ENCODE results near the gene CYP21A2.
"Not testable (repeated sequence)": the region's sequence is repeated elsewhere in the genome, so short reads cannot be mapped to it uniquely, and the experiment has no call there.

CYP21A2 gene

GRCh38 chr6:32029553-32029952 lies 8.7 kb upstream of the CYP21A2 start:
- H3K9ac ChIP-seq (ENCODE audit: low read length in 5 of 5); H3K36me3 ChIP-seq (ENCODE audit: control insufficient read depth in 5 of 5, insufficient read depth in 5 of 5, low read length in 5 of 5); H3K4me1 ChIP-seq (ENCODE audit: control insufficient read depth in 5 of 5, insufficient read depth in 5 of 5, low read length in 5 of 5); H3K27ac ChIP-seq (ENCODE audit: low read depth, low read length); H3K4me3 ChIP-seq (ENCODE audit: low read depth in 1 of 5, low read length in 5 of 5); H3K9me3 ChIP-seq (ENCODE audit: control insufficient read depth in 5 of 5, low read length in 5 of 5); H3K27me3 ChIP-seq (ENCODE audit: control insufficient read depth in 5 of 5, insufficient read depth in 4 of 5, low read length in 5 of 5): not testable (repeated sequence)

GRCh38 chr6:32035283-32036013 lies 2.8 kb upstream of the CYP21A2 start:
- not testable (repeated sequence) for H3K36me3 ChIP-seq (ENCODE audit: control insufficient read depth in 5 of 5, insufficient read depth in 5 of 5, low read length in 5 of 5); H3K27me3 ChIP-seq (ENCODE audit: control insufficient read depth in 5 of 5, insufficient read depth in 4 of 5, low read length in 5 of 5); H3K9ac ChIP-seq (ENCODE audit: low read length in 5 of 5); H3K4me1 ChIP-seq (ENCODE audit: control insufficient read depth in 5 of 5, insufficient read depth in 5 of 5, low read length in 5 of 5); H3K4me3 ChIP-seq (ENCODE audit: low read depth in 1 of 5, low read length in 5 of 5); H3K9me3 ChIP-seq (ENCODE audit: control insufficient read depth in 5 of 5, low read length in 5 of 5); H3K27ac ChIP-seq (ENCODE audit: low read depth, low read length)

GRCh38 chr6:32037136-32037535 lies 1.1 kb upstream of the CYP21A2 start:
- H3K4me1 ChIP-seq (ENCODE audit: control insufficient read depth in 5 of 5, insufficient read depth in 5 of 5, low read length in 5 of 5); H3K36me3 ChIP-seq (ENCODE audit: control insufficient read depth in 5 of 5, insufficient read depth in 5 of 5, low read length in 5 of 5); H3K4me3 ChIP-seq (ENCODE audit: low read depth in 1 of 5, low read length in 5 of 5); H3K9ac ChIP-seq (ENCODE audit: low read length in 5 of 5); H3K27me3 ChIP-seq (ENCODE audit: control insufficient read depth in 5 of 5, insufficient read depth in 4 of 5, low read length in 5 of 5); H3K9me3 ChIP-seq (ENCODE audit: control insufficient read depth in 5 of 5, low read length in 5 of 5); H3K27ac ChIP-seq (ENCODE audit: low read depth, low read length): not testable (repeated sequence)

GRCh38 chr6:32038878-32039277 lies 663 bp downstream of the CYP21A2 start:
- not testable (repeated sequence) for H3K27me3 ChIP-seq (ENCODE audit: control insufficient read depth in 5 of 5, insufficient read depth in 4 of 5, low read length in 5 of 5); H3K9ac ChIP-seq (ENCODE audit: low read length in 5 of 5); H3K4me1 ChIP-seq (ENCODE audit: control insufficient read depth in 5 of 5, insufficient read depth in 5 of 5, low read length in 5 of 5); H3K9me3 ChIP-seq (ENCODE audit: control insufficient read depth in 5 of 5, low read length in 5 of 5); H3K4me3 ChIP-seq (ENCODE audit: low read depth in 1 of 5, low read length in 5 of 5); H3K27ac ChIP-seq (ENCODE audit: low read depth, low read length); H3K36me3 ChIP-seq (ENCODE audit: control insufficient read depth in 5 of 5, insufficient read depth in 5 of 5, low read length in 5 of 5)

DNA sequence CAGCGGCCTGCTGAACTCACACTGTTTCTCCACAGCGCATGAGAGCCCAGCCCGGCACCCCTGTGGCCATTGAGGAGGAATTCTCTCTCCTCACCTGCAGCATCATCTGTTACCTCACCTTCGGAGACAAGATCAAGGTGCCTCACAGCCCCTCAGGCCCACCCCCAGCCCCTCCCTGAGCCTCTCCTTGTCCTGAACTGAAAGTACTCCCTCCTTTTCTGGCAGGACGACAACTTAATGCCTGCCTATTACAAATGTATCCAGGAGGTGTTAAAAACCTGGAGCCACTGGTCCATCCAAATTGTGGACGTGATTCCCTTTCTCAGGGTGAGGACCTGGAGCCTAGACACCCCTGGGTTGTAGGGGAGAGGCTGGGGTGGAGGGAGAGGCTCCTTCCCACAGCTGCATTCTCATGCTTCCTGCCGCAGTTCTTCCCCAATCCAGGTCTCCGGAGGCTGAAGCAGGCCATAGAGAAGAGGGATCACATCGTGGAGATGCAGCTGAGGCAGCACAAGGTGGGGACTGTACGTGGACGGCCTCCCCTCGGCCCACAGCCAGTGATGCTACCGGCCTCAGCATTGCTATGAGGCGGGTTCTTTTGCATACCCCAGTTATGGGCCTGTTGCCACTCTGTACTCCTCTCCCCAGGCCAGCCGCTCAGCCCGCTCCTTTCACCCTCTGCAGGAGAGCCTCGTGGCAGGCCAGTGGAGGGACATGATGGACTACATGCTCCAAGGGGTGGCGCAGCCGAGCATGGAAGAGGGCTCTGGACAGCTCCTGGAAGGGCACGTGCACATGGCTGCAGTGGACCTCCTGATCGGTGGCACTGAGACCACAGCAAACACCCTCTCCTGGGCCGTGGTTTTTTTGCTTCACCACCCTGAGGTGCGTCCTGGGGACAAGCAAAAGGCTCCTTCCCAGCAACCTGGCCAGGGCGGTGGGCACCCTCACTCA lies 1.4 kb downstream of the CYP21A2 start:
- H3K9ac ChIP-seq (ENCODE audit: low read length in 5 of 5); H3K27me3 ChIP-seq (ENCODE audit: control insufficient read depth in 5 of 5, insufficient read depth in 4 of 5, low read length in 5 of 5); H3K27ac ChIP-seq (ENCODE audit: low read depth, low read length); H3K4me1 ChIP-seq (ENCODE audit: control insufficient read depth in 5 of 5, insufficient read depth in 5 of 5, low read length in 5 of 5); H3K36me3 ChIP-seq (ENCODE audit: control insufficient read depth in 5 of 5, insufficient read depth in 5 of 5, low read length in 5 of 5); H3K9me3 ChIP-seq (ENCODE audit: control insufficient read depth in 5 of 5, low read length in 5 of 5); H3K4me3 ChIP-seq (ENCODE audit: low read depth in 1 of 5, low read length in 5 of 5): not testable (repeated sequence)

- not testable (repeated sequence) for H3K9ac ChIP-seq (ENCODE audit: low read length in 5 of 5); H3K4me3 ChIP-seq (ENCODE audit: low read depth in 1 of 5, low read length in 5 of 5); H3K9me3 ChIP-seq (ENCODE audit: control insufficient read depth in 5 of 5, low read length in 5 of 5); H3K27ac ChIP-seq (ENCODE audit: low read depth, low read length); H3K36me3 ChIP-seq (ENCODE audit: control insufficient read depth in 5 of 5, insufficient read depth in 5 of 5, low read length in 5 of 5); H3K4me1 ChIP-seq (ENCODE audit: control insufficient read depth in 5 of 5, insufficient read depth in 5 of 5, low read length in 5 of 5); H3K27me3 ChIP-seq (ENCODE audit: control insufficient read depth in 5 of 5, insufficient read depth in 4 of 5, low read length in 5 of 5)
These were observed 2.3 kb downstream of the CYP21A2 start for GRCh38 chr6:32040299-32041049.

DNA sequence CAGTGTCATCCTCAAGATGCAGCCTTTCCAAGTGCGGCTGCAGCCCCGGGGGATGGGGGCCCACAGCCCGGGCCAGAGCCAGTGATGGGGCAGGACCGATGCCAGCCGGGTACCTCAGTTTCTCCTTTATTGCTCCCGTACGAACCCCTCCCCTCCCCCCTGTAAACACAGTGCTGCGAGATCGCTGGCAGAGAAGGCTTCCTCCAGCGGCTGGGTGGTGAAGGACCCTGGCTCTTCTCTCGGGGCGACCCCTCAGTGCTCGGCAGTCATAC lies 2.8 kb downstream of the CYP21A2 start:
- not testable (repeated sequence) for H3K4me3 ChIP-seq (ENCODE audit: low read depth in 1 of 5, low read length in 5 of 5); H3K27me3 ChIP-seq (ENCODE audit: control insufficient read depth in 5 of 5, insufficient read depth in 4 of 5, low read length in 5 of 5); H3K36me3 ChIP-seq (ENCODE audit: control insufficient read depth in 5 of 5, insufficient read depth in 5 of 5, low read length in 5 of 5); H3K4me1 ChIP-seq (ENCODE audit: control insufficient read depth in 5 of 5, insufficient read depth in 5 of 5, low read length in 5 of 5); H3K9ac ChIP-seq (ENCODE audit: low read length in 5 of 5); H3K9me3 ChIP-seq (ENCODE audit: control insufficient read depth in 5 of 5, low read length in 5 of 5); H3K27ac ChIP-seq (ENCODE audit: low read depth, low read length)

DNA sequence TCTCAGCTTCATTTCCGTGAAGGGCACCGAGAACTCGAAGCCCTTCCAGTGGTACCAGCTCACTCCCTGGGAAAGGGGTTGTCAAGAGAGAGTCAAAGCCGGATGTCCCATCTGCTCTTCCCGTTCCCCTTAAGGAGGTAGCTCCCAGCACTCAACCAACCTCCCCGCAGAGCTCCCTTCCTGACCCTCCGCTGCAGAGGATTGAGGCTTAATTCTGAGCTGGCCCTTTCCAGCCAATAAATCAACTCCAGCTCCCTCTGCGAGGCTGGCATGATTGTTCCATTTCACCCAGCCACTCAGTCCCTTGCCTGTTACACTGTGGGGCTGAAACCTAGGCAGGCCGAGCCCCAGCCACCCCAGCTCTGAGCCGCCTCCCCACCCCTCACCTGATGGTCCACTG lies 3.2 kb downstream of the CYP21A2 start:
- not testable (repeated sequence) for H3K27me3 ChIP-seq (ENCODE audit: control insufficient read depth in 5 of 5, insufficient read depth in 4 of 5, low read length in 5 of 5); H3K9ac ChIP-seq (ENCODE audit: low read length in 5 of 5); H3K27ac ChIP-seq (ENCODE audit: low read depth, low read length); H3K4me1 ChIP-seq (ENCODE audit: control insufficient read depth in 5 of 5, insufficient read depth in 5 of 5, low read length in 5 of 5); H3K4me3 ChIP-seq (ENCODE audit: low read depth in 1 of 5, low read length in 5 of 5); H3K36me3 ChIP-seq (ENCODE audit: control insufficient read depth in 5 of 5, insufficient read depth in 5 of 5, low read length in 5 of 5); H3K9me3 ChIP-seq (ENCODE audit: control insufficient read depth in 5 of 5, low read length in 5 of 5)

GRCh38 chr6:32042276-32042675 lies 4.1 kb downstream of the CYP21A2 start:
- peaks cover 3 to 14% (median 12%) of the 10 kb centered on the region in 5 donors for H3K4me1 ChIP-seq (ENCODE audit: control insufficient read depth in 5 of 5, insufficient read depth in 5 of 5, low read length in 5 of 5)
- not testable (repeated sequence) for H3K9me3 ChIP-seq (ENCODE audit: control insufficient read depth in 5 of 5, low read length in 5 of 5); H3K9ac ChIP-seq (ENCODE audit: low read length in 5 of 5); H3K36me3 ChIP-seq (ENCODE audit: control insufficient read depth in 5 of 5, insufficient read depth in 5 of 5, low read length in 5 of 5); H3K4me3 ChIP-seq (ENCODE audit: low read depth in 1 of 5, low read length in 5 of 5); H3K27ac ChIP-seq (ENCODE audit: low read depth, low read length)
- peaks cover 1 to 12% (median 7%) of the 10 kb centered on the region in 5 donors for H3K27me3 ChIP-seq (ENCODE audit: control insufficient read depth in 5 of 5, insufficient read depth in 4 of 5, low read length in 5 of 5)

All from subcutaneous abdominal adipose tissue (tissue), 5 donors.